ENCODE results near the gene UBE3B.
A peak's percentile ranks its signal among the peaks of the same experiment; 100 is the strongest.

The UBE3B gene

DNA sequence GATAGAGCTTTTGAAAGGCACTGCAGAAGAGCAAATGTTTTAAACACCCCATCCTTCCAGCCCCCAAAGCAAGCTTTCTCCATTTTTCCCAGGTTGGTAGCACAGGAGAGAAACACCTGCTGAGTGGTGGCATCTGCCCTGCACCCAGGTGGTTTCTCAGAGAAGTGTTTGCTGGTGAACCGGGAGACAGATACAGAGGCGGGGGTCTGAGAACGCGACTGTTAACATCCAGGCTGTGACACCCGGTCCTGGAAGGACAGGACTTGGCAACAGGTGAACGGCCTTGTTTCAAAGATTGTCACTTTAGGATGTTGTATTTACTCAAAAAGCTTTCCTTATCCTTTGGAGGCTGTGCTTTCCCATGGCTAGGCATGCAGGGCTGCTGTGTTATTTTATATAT lies 77.3 kb downstream of the UBE3B start:
- DNase-seq = no peak

DNA sequence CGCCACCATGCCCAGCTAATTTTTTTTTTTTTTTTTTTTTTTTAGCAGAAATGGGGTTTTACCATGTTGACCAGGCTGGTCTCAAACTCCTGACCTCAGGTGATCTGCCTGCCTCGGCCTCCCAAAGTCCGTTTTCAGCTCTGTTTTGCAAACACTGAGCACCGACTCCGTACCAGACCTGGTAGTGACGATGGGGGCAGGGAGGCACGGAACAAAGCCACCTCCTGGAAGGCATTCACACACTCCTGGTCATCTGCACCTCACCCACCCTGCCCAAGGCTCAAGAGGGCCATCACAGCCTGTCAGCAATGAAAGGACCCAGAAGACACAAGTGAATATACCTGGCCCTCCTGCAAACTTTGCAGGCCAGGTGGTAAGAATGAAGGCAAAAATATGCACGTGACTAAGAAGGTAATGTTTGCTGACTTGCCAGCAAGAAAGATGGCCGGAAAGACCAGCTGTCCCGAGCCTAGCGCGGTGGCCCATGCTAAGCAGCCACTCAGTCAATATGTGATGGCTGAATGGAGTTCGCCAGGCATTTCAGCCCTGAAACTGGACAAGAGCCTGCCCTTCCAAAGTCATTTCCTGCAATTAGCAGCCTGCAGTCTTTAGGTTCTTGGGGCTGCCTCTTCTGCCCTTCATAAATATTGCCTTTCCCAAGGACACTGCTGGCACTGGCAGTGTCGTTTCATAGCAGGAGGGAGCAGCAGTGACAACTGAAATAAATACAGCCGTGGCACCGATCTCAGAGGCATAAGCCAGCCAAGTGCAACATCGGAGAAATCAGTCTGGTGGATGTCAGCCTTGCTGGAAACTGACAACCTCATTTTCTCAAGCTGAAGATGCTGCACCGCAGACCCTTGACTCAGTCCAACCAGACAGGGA lies 78.2 kb downstream of the UBE3B start:
- DNase-seq = no peak

- DNase-seq = no peak
These were observed 79.8 kb downstream of the UBE3B start for GRCh38 chr12:109557200-109557599.

DNA sequence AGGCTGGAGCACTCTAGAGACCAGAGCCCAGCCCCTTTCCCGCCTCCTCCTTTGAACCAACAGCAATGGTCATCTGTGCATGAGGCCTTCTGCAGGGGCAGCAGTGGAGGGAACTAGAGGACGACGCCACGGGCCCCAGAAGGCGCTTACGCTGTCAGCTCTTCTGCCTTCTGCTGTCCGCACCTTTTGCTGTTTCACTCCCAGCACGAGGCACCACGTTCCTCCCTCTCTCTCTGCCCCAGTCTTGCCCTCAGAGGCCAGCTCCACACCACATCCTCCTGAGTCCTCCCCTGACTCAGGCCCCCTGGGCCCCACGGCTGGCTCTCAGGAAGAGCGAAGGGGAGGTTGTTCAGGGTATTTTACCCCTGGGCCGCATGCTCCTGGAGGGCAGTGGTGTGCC lies 80.4 kb downstream of the UBE3B start:
- no peak for DNase-seq

DNA sequence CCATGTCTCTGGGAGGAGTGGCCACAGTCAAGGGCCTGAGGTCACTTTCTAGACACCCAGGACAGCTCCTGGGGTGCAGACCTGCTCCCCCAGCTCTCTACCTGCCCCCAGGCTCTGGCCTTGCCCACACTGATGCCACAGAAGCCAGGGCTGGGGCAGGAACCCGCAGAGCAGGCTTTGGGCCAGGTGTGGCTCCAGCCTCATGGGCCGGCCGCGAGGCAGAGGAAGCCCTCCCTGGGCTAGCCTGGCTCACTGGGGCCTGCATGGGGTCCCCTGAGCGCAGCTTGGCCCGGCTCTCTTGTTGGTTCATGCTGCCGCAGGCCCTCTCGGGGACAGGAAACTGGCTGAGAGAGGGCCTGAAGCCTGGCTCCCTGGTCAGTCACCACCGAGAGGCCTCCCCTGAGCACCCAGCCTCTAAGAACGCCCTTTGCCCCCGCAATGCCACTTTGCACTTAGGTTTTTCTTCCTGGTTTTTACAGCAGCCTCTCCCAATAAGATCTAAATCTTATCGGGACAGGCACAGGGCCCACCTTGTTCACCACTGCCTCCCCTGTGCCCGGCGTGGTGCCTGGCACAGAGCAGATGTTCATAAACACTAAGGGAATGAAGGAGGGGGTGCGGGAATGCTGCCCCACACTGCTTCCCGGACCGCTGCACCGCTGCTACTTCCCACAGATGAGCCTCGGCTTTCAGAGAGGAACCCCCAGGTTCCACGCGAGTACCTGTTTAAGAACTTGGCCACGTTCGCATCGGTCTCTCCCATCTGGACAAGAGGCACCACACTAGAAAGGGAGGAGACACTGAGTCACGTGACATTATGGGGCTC lies 81.2 kb downstream of the UBE3B start:
- no peak for DNase-seq

DNA sequence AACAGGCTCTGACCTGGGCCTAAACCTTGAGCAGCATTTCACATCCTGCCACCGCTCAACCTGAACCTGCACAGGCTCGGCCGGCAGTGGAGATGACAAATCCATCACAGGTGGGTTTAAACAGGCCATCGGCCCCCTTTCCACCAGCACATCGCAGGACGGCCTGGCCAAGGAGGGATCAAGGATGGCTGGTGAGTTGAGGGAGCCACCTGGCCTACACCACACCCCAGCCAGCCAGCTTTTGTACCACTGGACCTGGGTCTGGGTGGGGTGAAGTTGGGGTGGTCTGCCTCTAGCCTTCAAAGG lies 81.7 kb downstream of the UBE3B start:
- no peak for DNase-seq

DNA sequence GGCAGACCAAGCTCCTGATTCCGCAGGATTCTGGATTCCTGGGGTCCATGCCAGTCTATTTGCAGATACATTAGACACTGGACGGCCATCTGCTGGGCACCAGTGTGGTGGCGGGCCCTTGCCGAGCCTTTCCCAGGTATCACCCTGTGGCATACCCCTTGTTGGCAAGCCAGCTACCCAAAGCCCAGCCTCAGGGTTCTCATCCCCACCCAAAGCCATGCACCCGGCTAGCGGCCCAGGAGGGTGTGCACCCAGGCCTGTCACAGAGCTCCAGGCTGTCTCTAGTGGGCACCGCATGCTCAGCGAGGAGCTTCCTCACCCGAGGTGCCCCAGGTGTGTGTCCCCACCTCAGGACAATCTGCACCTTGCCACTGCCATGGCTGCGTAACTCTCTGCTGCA lies 82.2 kb downstream of the UBE3B start:
- no peak for DNase-seq

GRCh38 chr12:109560867-109561710 lies 83.7 kb downstream of the UBE3B start:
- no peak for DNase-seq

GRCh38 chr12:109561711-109562030 lies 84.2 kb downstream of the UBE3B start:
- no peak for DNase-seq

DNA sequence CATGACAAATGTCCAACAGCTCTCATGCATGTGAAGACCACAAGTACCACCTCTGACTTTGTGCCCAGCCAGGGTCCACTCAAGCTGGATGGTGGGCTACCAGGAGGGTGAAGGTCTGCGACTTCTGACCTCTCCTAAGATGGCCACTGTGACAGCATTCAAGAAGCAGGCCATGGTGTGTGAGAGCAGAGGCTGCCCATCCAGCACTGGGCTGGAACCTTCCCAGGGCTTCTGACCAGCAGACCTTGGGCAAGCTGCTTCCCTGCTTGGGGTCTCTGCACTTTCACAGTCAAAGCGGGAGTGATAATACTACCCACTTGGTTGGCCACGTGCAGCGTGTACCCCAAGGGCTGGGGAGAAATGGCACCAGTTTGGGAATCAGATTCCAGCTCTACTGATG lies 85.4 kb downstream of the UBE3B start:
- DNase-seq = no peak

DNA sequence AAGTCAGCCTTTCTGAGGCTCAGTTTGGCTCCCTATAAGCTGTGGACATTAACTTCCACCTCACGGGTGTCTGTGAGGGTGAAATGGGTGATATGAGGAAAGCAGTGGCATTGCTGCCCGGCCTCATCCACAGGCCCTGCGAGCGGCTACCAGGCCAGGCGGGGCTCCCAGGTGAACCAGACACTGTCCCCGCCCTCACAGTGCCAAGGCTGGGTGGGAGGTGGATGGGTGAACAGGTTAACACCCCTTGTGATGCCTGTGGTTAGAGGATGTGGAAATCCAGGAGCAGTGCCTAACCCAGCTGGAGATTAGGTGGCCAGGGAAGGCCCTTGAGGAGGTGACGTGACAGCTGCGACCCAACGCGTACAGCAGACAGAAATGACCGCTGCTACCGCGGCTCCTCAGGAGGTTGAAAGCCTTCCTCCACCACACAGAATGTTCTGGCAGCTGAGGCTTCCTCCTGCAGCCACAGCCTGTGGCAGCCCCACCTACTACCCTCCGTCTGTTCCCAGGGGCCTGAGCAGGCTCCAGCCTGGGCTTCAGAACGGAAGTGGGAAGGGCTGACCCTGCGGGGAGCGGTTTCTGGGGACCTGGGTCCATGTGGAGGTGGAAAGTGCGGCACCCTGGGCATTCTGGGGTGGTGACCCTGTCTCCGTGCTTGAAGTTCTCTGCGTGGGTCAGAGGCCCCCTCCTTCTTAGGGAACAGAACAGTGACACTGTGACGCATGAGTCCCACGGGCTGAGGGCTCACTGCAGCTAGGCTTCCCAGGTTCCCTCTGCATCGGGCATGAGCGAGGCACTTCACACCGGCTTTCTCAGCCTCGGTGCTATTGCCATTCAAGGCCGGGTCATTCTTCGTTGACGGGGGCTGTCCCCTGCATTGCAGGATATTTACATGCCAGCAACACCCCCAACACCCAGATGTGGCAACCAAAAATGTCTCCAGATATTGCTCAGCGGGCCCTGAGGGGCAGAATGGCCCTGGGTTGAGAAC lies 86.2 kb downstream of the UBE3B start:
- DNase-seq = no peak

DNA sequence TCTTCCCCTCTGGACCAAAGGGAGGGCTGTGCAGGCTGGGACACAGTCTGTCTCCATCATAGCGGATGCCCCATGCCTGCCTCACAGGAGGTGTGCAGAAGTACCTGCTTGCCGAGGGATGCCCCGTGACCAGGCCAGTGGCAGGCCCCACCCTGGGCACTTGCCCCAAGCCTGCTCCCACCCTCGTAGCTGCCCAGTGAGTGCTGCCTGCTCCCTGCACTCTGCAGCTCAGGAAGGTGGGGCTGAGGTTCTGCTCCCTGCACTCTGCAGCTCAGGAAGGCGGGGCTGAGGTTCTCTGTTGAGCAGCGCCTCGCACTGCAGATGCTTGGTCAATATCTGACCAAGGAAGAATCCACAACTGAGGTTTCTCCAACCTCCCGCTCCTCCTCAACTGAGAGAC lies 89.0 kb downstream of the UBE3B start:
- DNase-seq = no peak

DNA sequence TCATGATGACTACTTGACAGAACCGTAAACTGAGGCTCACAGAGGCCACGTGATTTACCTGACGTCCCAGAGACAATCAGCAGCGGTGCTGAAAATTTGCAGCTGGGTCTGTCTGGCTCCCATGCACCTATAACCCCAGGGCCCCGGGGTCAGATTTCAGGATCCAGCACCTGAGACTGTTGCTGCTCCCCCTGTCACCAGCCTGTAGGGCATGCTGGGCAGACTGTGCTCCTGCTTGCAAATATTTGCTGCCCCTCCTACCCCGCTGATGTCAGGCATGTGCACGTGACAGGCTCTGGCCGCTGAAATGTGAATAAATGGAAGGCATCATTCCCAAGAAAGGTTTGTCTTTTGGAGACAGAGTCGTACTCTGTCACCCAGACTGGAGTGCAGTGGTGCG lies 89.9 kb downstream of the UBE3B start:
- no peak for DNase-seq

DNA sequence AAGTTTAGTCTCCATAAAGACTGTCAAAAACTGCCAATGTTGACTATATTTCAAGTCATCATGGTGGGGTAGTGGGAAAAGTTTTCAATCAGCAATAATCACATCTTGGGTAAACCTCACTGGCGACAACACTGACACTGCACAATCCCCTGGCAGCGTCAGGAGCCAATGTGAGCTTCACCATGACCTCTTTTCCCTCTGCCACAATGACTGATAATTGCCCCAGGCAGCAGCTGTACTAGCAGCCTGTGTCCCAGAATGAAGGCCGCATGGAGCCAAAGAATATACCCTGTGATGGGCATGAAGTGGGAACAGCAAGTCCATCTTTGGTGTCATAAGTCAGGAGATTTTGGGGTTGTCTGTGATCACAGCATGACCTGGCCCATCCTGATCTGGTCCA lies 90.5 kb downstream of the UBE3B start:
- DNase-seq = no peak

- DNase-seq = no peak
These were observed 91.1 kb downstream of the UBE3B start for GRCh38 chr12:109568486-109568885.

GRCh38 chr12:109571773-109572505 lies 94.5 kb downstream of the UBE3B start:
- no peak for DNase-seq

- DNase-seq = no peak
These were observed 95.0 kb downstream of the UBE3B start for GRCh38 chr12:109572506-109572845.

GRCh38 chr12:109573029-109573913 lies 95.8 kb downstream of the UBE3B start, which contains the start of the genes MMAB and MVK:
Gene MMAB, minus strand, starts transcription at chr12:109573504. Its CDS starts 24 bp downstream, at chr12:109573480.
Gene MVK, plus strand, starts transcription at chr12:109573794. Its CDS starts 1,029 bp downstream, at chr12:109574823.
- DNase-seq = peak; percentile 95

GRCh38 chr12:109573914-109574244 lies 96.4 kb downstream of the UBE3B start:
- DNase-seq = no peak

DNA sequence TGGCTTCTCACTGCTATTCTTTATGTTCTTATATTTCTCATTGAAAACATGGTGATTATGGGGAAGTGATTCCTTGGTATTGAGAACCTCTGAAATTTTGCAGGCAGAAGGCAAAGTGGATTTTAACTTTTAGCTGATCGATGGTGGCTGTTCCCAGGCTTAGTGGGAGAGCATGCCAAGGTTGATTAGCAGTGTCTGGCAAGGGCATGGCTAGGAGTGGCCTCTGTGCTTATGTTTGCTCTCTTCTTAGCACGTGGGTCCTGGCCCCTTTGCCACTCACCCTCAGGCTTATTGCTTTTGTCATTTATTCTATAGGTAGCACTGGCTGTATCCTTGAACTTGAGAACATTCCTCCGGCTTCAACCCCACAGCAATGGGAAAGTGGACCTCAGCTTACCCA lies 98.2 kb downstream of the UBE3B start:
- DNase-seq = no peak

- no peak for DNase-seq
These were observed 99.9 kb downstream of the UBE3B start for GRCh38 chr12:109577311-109577710.
